HCT116 (cell line): ENCODE data around the gene OR51D1. TPM values are rescaled to one million over a fixed set of nuclear protein-coding genes. Genes with fewer than 3 reads are reported as not detected.

Experiments
- ATAC-seq: fragments of 200-7000 bp; cut with Tn5 transposase; 2 replicates; pipeline ENCODE4 v1.9.1; 2020; ENCODE audit warnings: mild to moderate bottlenecking, moderate library complexity
- BruUV-seq: library from RNA; stranded (reverse); fragments of 400-500 nt; replicated peaks from 2 replicates; lab custom pipeline; 2021; lab: Mats Ljungman, UMichigan
- CTCF ChIA-PET: fragments of 300-600 bp; sonication (Branson Sonifier 250); formaldehyde crosslinking; loops from one replicate; lab custom pipeline; 2021; ENCODE audit warnings: antibody characterized with exemption; lab: Charles Lee
- POLR2A ChIA-PET: fragments of 300-600, 350-600 bp; sonication (Branson Sonifier 250); formaldehyde crosslinking; loops from one replicate; lab custom pipeline; 2021; ENCODE audit warnings: antibody characterized with exemption; lab: Charles Lee
- RAD21 ChIA-PET, 2 experiments: fragments of 300-600 bp; sonication (Branson Sonifier 250); formaldehyde crosslinking; loops; one replicate each; lab custom pipeline; 2023; ENCODE audit warnings: low total read pairs in 2 of 2; ENCODE audit not compliant: uncharacterized antibody in 2 of 2, unreplicated experiment in 2 of 2, low non-redundant PET in 1 of 2; lab: Charles Lee
- DNase-seq: peaks from one replicate; pipeline ENCODE4 v3.0.0-alpha.2; 2010; ENCODE audit warnings: low read depth, low spot score
- H2AFZ ChIP-seq: fragments of 200-600 bp; shearing (Covaris generic), sonication (generic); 2 replicates; pipeline ENCODE4 v1.6.1; 2017; ENCODE audit warnings: low read depth, mixed run types, mixed read lengths, antibody characterized with exemption, low read length; ENCODE audit not compliant: poor library complexity, severe bottlenecking
- H3K27ac ChIP-seq: 2 replicates; pipeline ENCODE4 v1.5.1; 2012; ENCODE audit warnings: low read depth, low read length
- H3K27me3 ChIP-seq: fragments of 200-600 bp; sonication (generic); 2 replicates; pipeline ENCODE4 v1.6.1; 2016; ENCODE audit warnings: mixed run types, low read length, mixed read lengths; ENCODE audit not compliant: insufficient read depth
- H3K36me3 ChIP-seq, 2 experiments: fragments of 200-500 bp in 1 of 2; fragments of 200-600 bp in 1 of 2; sonication (Bioruptor generic) in 1 of 2; sonication (generic) in 1 of 2; 2 replicates each; pipeline versions ENCODE4 v1.5.1 to v1.6.1; 2014 to 2016; ENCODE audit warnings: low read length in 2 of 2, inconsistent platforms in 1 of 2, mixed read lengths in 1 of 2, mixed run types in 1 of 2; ENCODE audit not compliant: insufficient read depth in 2 of 2, control insufficient read depth in 1 of 2
- H3K4me1 ChIP-seq, 2 experiments: fragments of 200-600 bp in 1 of 2; sonication (generic) in 1 of 2; 2 replicates each; pipeline versions ENCODE4 v1.5.1 to v1.6.1; 2012 to 2017; ENCODE audit warnings: low read length in 2 of 2, inconsistent platforms in 1 of 2, mild to moderate bottlenecking in 1 of 2, mixed read lengths in 1 of 2, mixed run types in 1 of 2, moderate library complexity in 1 of 2; ENCODE audit not compliant: insufficient read depth in 2 of 2, control insufficient read depth in 1 of 2
- H3K4me2 ChIP-seq: fragments of 200-600 bp; sonication (generic); 2 replicates; pipeline ENCODE4 v1.6.1; 2017; ENCODE audit warnings: mixed run types, low read length, mixed read lengths
- H3K4me3 ChIP-seq, 2 experiments: fragments of 200-600 bp in 1 of 2; sonication (generic) in 1 of 2; replicated peaks in 1 of 2; 2 replicates each; pipeline ENCODE4 v1.5.1; 2011 to 2016; ENCODE audit warnings: low read length in 2 of 2, control low read depth in 1 of 2, low read depth in 1 of 2, mild to moderate bottlenecking in 1 of 2, mixed read lengths in 1 of 2, mixed run types in 1 of 2
- H3K79me2 ChIP-seq: fragments of 200-600 bp; sonication (generic); 2 replicates; pipeline ENCODE4 v1.6.1; 2017; ENCODE audit warnings: mild to moderate bottlenecking, mixed run types, low read length, moderate library complexity, mixed read lengths; ENCODE audit not compliant: insufficient read depth
- H3K9ac ChIP-seq: fragments of 200-600 bp; sonication (generic); 2 replicates; pipeline ENCODE4 v1.6.1; 2016; ENCODE audit warnings: low read length, mixed read lengths
- H3K9me2 ChIP-seq: fragments of 200-600 bp; sonication (generic), shearing (Covaris generic); 2 replicates; pipeline ENCODE4 v1.6.1; 2017; ENCODE audit warnings: mixed run types, mild to moderate bottlenecking, moderate library complexity; ENCODE audit not compliant: insufficient read depth
- H3K9me3 ChIP-seq, 2 experiments: fragments of 200-500 bp in 1 of 2; fragments of 200-600 bp in 1 of 2; sonication (Bioruptor generic) in 1 of 2; sonication (generic) in 1 of 2; 2 replicates each; pipeline ENCODE4 v1.6.1; 2014 to 2017; ENCODE audit warnings: low read length in 2 of 2, mixed read lengths in 2 of 2, inconsistent platforms in 1 of 2, low read depth in 1 of 2, mild to moderate bottlenecking in 1 of 2, mixed run types in 1 of 2, moderate library complexity in 1 of 2; ENCODE audit not compliant: control insufficient read depth in 1 of 2, insufficient read depth in 1 of 2
- H4K20me1 ChIP-seq: fragments of 200-600 bp; sonication (generic), shearing (Covaris generic); 2 replicates; pipeline ENCODE4 v1.6.1; 2017; ENCODE audit warnings: mixed run types, mild to moderate bottlenecking, moderate library complexity; ENCODE audit not compliant: insufficient read depth
- CBX3 ChIP-seq: IDR thresholded peaks from 2 replicates; pipeline ENCODE4 v1.6.1; 2012; ENCODE audit warnings: low read depth
- EGR1 ChIP-seq: IDR thresholded peaks from 2 replicates; pipeline ENCODE4 v1.6.1; 2012; ENCODE audit warnings: low read depth
- EZH2 ChIP-seq: fragments of 200-600 bp; sonication (generic); IDR thresholded peaks from 2 replicates; pipeline ENCODE4 v1.6.1; 2017; ENCODE audit warnings: antibody characterized with exemption, mixed run types
- JUND ChIP-seq: IDR thresholded peaks from 2 replicates; pipeline ENCODE4 v1.6.1; 2012
- POLR2AphosphoS5 ChIP-seq: IDR thresholded peaks from 2 replicates; pipeline ENCODE4 v1.6.1; 2011; ENCODE audit warnings: mild to moderate bottlenecking, low read depth, low read length, moderate library complexity
- RAD21 ChIP-seq: IDR thresholded peaks from 2 replicates; pipeline ENCODE4 v1.6.1; 2012; ENCODE audit warnings: low read depth, mild to moderate bottlenecking
- SRF ChIP-seq: IDR thresholded peaks from 2 replicates; pipeline ENCODE4 v1.6.1; 2012; ENCODE audit warnings: low read depth
- ZFX ChIP-seq: fragments of 450-650 bp; IDR thresholded peaks from 2 replicates; pipeline ENCODE4 v1.6.1; 2017
- intact Hi-C: fragments of 100-400 bp; cut with micrococcal nuclease; formaldehyde crosslinking; loops from 2 replicates; pipeline ENCODE4 v1.10.0; 2022
- total RNA-seq: library from RNA; stranded (reverse); gene quantifications from one replicate; pipeline ENCODE4 v1.2.1, GENCODE V29; 2021; ENCODE audit not compliant: unreplicated experiment
- TF ChIP-seq, protein P1 (sequence below): IDR thresholded peaks from 2 replicates; pipeline ENCODE4 v1.6.1; 2011; ENCODE audit warnings: mild to moderate bottlenecking, low read length, moderate library complexity; ENCODE audit not compliant: insufficient replicate concordance; ENCODE audit errors: extremely low read depth
- TF ChIP-seq, protein P2 (sequence below): IDR thresholded peaks from 2 replicates; pipeline ENCODE4 v1.6.1; 2012

OR51D1 gene
- total RNA-seq, 1 experiment from 2014 or later = not detected

DNA sequence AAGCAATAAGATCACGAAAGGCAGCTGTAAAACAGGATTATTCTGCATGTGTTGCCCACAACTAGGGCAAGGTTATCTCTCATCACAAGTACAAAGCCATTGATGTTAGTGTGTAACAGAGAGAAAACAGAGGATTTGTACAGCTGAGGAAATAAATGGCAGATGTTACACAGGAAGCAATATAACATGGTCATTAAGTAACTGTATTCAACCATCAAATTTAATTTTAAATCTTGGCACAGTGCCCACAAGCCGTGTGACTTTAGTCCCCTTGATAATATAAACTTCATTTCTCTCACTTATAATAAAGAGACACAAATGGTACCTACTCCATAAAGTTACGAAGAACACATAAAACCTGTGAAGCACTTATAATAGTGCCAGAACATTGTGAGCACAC, 43.1 kb downstream of the OR51D1 start:
- Histone ChIP-seq H3K27me3 (peaks cover 25% of the 10 kb centered on the region; the same call in 1 of the 2 replicates), H2AFZ (no peak overlapping the region), H3K4me1 (no peaks in the 10 kb centered on the region), H3K79me2 (no peaks in the 10 kb centered on the region), H3K9ac (no peak overlapping the region), H3K27ac (no peak overlapping the region), H4K20me1 (no peaks in the 10 kb centered on the region), H3K36me3 (no peaks in the 10 kb centered on the region), H3K4me2 (no peak overlapping the region), H3K4me3 (no peak overlapping the region), H3K9me2 (no peaks in the 10 kb centered on the region), H3K9me3 (no peaks in the 10 kb centered on the region)
- intact Hi-C loops = no loop called here
- DNase-seq (no peak), ATAC-seq (no peak)
- RAD21 ChIA-PET = no interaction called here
- CTCF ChIA-PET = no interaction called here
- POLR2A ChIA-PET = no interaction called here
- BruUV-seq = no TSS peak
- no peak for TF ChIP-seq EGR1

DNA sequence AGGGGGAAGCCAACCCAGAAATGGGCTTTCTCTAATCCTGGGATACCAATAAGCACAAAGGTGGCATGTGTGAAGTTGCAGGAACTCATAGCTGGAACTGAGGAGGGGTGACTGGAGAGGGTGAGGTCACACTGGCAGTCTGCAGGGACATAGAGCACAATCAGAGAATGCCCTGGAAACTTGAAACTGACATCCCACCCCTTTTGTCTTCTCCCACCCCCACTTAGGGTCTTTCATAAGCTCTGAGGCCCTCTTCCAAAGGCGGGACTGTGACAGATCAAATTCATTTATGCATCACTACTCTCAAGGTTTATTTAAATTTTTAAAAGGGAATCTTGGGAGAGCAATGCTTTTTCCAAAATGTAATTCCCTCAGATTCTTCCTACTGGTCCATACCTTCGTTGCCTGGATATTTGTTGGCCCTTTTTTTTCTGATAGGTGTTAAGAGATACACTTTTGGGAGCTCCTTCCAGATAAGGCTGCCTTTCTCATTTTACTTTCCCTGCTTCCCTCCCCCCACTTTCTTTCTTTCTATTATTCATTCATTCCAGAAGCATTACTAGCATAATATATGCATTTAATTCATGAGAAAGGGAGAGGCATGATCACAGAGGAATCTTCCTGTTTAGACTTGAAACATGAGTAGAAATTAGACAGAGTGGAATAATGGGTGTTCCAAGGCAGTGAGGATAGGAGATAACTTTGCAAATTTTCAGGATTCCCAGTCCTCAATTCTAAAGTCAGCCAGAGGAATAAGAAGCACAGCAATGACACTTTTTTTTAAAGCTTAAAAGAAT, 45.5 kb downstream of the OR51D1 start:
- TF ChIP-seq SRF (no peak), CBX3 (no peak), ZFX (no peak), RAD21 (no peak), JUND (no peak), POLR2AphosphoS5 (no peak), EZH2 (no peak)
- TF ChIP-seq, protein P1, sequence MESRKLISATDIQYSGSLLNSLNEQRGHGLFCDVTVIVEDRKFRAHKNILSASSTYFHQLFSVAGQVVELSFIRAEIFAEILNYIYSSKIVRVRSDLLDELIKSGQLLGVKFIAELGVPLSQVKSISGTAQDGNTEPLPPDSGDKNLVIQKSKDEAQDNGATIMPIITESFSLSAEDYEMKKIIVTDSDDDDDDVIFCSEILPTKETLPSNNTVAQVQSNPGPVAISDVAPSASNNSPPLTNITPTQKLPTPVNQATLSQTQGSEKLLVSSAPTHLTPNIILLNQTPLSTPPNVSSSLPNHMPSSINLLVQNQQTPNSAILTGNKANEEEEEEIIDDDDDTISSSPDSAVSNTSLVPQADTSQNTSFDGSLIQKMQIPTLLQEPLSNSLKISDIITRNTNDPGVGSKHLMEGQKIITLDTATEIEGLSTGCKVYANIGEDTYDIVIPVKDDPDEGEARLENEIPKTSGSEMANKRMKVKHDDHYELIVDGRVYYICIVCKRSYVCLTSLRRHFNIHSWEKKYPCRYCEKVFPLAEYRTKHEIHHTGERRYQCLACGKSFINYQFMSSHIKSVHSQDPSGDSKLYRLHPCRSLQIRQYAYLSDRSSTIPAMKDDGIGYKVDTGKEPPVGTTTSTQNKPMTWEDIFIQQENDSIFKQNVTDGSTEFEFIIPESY = no peak
- TF ChIP-seq, protein P2, sequence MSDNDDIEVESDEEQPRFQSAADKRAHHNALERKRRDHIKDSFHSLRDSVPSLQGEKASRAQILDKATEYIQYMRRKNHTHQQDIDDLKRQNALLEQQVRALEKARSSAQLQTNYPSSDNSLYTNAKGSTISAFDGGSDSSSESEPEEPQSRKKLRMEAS = no peak
- ChIA-PET RAD21 (no interaction called here), CTCF (no interaction called here), POLR2A (no interaction called here)
- Histone ChIP-seq H3K9me3 (no peaks in the 10 kb centered on the region), H3K4me2 (no peak overlapping the region), H3K9ac (no peak overlapping the region), H4K20me1 (no peaks in the 10 kb centered on the region), H3K4me1 (no peaks in the 10 kb centered on the region), H3K36me3 (no peaks in the 10 kb centered on the region), H3K27ac (no peak overlapping the region), H3K9me2 (no peaks in the 10 kb centered on the region), H3K27me3 (peaks cover 45% of the 10 kb centered on the region; the same call in 1 of the 2 replicates), H2AFZ (no peak overlapping the region), H3K4me3 (no peak overlapping the region), H3K79me2 (no peaks in the 10 kb centered on the region)
- intact Hi-C loops = no loop called here
- ATAC-seq (no peak), DNase-seq (no peak)
- BruUV-seq = no TSS peak
